ENCODE results near the gene HOXD11.

HOXD11 gene

GRCh38 chr2:176109192-176109901 is 2.3 kb downstream of the HOXD11 start:
- DNase-seq = no peak

- DNase-seq = no peak
Observed at GRCh38 chr2:176109946-176110345, 2.9 kb downstream of the HOXD11 start.

- DNase-seq = no peak
Observed at GRCh38 chr2:176110415-176111308, 3.6 kb downstream of the HOXD11 start.

GRCh38 chr2:176111309-176111663 is 4.2 kb downstream of the HOXD11 start:
- no peak for DNase-seq

- DNase-seq = no peak
Observed at GRCh38 chr2:176111846-176112374, 4.8 kb downstream of the HOXD11 start.

- DNase-seq = no peak
Observed at GRCh38 chr2:176112375-176113302, 5.6 kb downstream of the HOXD11 start.

GRCh38 chr2:176114120-176114929 is 7.2 kb downstream of the HOXD11 start:
- DNase-seq = no peak

GRCh38 chr2:176114930-176115625 is 8.0 kb downstream of the HOXD11 start:
- DNase-seq = no peak

- no peak for DNase-seq
Observed at GRCh38 chr2:176115883-176116813, 9.1 kb downstream of the HOXD11 start, which contains the start of gene HOXD10. Gene HOXD10 (plus strand): TSS chr2:176116778. CDS start chr2:176116834, 56 bp downstream.

- DNase-seq = no peak
Observed at GRCh38 chr2:176117162-176117822, 10.2 kb downstream of the HOXD11 start.

GRCh38 chr2:176117823-176118371 is 10.8 kb downstream of the HOXD11 start:
- no peak for DNase-seq

- no peak for DNase-seq
Observed at GRCh38 chr2:176118601-176119339, 11.7 kb downstream of the HOXD11 start.

GRCh38 chr2:176120364-176121189 is 13.5 kb downstream of the HOXD11 start:
- no peak for DNase-seq

- no peak for DNase-seq
Observed at GRCh38 chr2:176121190-176122051, 14.3 kb downstream of the HOXD11 start.

GRCh38 chr2:176122052-176122682 is 15.1 kb downstream of the HOXD11 start:
- DNase-seq = no peak

Data from stimulated activated CD4-positive, alpha-beta T cell treated with anti-CD3 and anti-CD28 coated beads, Interleukin-4, amount 100 ng/mL, for 24 hours (primary cell).